ENCODE results near the gene LSM4. TPM values are rescaled to one million over a fixed set of nuclear protein-coding genes. Genes with fewer than 3 reads are reported as not detected.

Gene LSM4
- total RNA-seq, 2 experiments from 2014 or later = 156 to 181 TPM

GRCh38 chr19:18279266-18279515 is 43.7 kb downstream of the LSM4 start:
- DNase-seq = no peak
- peaks cover 53% of the 10 kb centered on the region for H3K4me1 Mint-ChIP-seq
- H3K27ac Mint-ChIP-seq = peak overlapping the region; percentile 97
- H3K4me3 Mint-ChIP-seq = peak overlapping the region; percentile 83
- peaks cover 54% of the 10 kb centered on the region for H3K36me3 Mint-ChIP-seq (ENCODE audit: low read depth)
- ChIA-PET CTCF (interaction anchor here (0.6 to 12.7 kb wide), 42 partner anchors 10 to 1018 kb away, joined by 3 to 229 read pairs (median 6); partner anchors contain the start of genes CCDC124, LSM4, PDE4C and PGPEP1), POLR2A (interaction anchor here (1.0 to 4.9 kb wide), 7 partner anchors 13 to 138 kb away, joined by 3 to 128 read pairs (median 37); partner anchors contain the start of gene LSM4)
- H3K9me3 Mint-ChIP-seq = no peaks in the 10 kb centered on the region
- H3K27me3 Mint-ChIP-seq = no peaks in the 10 kb centered on the region

- peaks cover 55% of the 10 kb centered on the region for H3K36me3 Mint-ChIP-seq (ENCODE audit: low read depth)
- peaks cover 52% of the 10 kb centered on the region for H3K4me1 Mint-ChIP-seq
- H3K27me3 Mint-ChIP-seq = no peaks in the 10 kb centered on the region
- POLR2A ChIA-PET = interaction anchor here (0.7 to 4.9 kb wide), 8 partner anchors 13 to 138 kb away, joined by 3 to 128 read pairs (median 32); partner anchors contain the start of gene LSM4
- no peaks in the 10 kb centered on the region for H3K9me3 Mint-ChIP-seq
- CTCF ChIA-PET = interaction anchor here (0.6 to 12.7 kb wide), 35 partner anchors 10 to 1017 kb away, joined by 3 to 229 read pairs (median 7); partner anchors contain the start of genes CCDC124, LSM4, PGPEP1 and RAB3A
- H3K27ac Mint-ChIP-seq = peak overlapping the region; percentile 97
- peak; percentile 64 for DNase-seq
- H3K4me3 Mint-ChIP-seq = peak overlapping the region; percentile 83
Observed at GRCh38 chr19:18278521-18279265, 44.2 kb downstream of the LSM4 start.

- Mint-ChIP-seq H3K27ac (no peak overlapping the region), H3K4me1 (peaks cover 36% of the 10 kb centered on the region), H3K4me3 (no peak overlapping the region), H3K9me3 (no peaks in the 10 kb centered on the region), H3K27me3 (no peaks in the 10 kb centered on the region), H3K36me3 (ENCODE audit: low read depth) (peaks cover 52% of the 10 kb centered on the region)
- CTCF ChIA-PET = interaction anchor here (1.1 to 12.7 kb wide), 6 partner anchors 19 to 114 kb away, joined by 3 to 162 read pairs (median 5); a partner anchor contains a TSS
- DNase-seq = peak; percentile 13
- POLR2A ChIA-PET = interaction anchor here (0.5 to 1.6 kb wide), 2 partner anchors 47 to 1471 kb away, joined by 3 to 4 read pairs; no protein-coding TSS in a partner anchor
Observed at GRCh38 chr19:18274781-18275356, 48.0 kb downstream of the LSM4 start.

- H3K27ac Mint-ChIP-seq = no peak within 1 kb of the TSS
- peak; percentile 44 for DNase-seq
- H3K9me3 Mint-ChIP-seq = no peaks in the 10 kb centered on the region
- no peaks in the 10 kb centered on the region for H3K27me3 Mint-ChIP-seq
- ChIA-PET POLR2A (interaction anchor here (0.7 to 1.6 kb wide), 2 partner anchors 47 to 54 kb away, joined by 3 to 4 read pairs; no protein-coding TSS in a partner anchor), CTCF (interaction anchor here (1.0 to 12.7 kb wide), 5 partner anchors 19 to 114 kb away, joined by 3 to 162 read pairs (median 6); a partner anchor contains a TSS)
- peaks cover 46% of the 10 kb centered on the region for H3K36me3 Mint-ChIP-seq (ENCODE audit: low read depth)
- peaks cover 35% of the 10 kb centered on the region for H3K4me1 Mint-ChIP-seq
- H3K4me3 Mint-ChIP-seq = no peak within 1 kb of the TSS
Observed at GRCh38 chr19:18274219-18274780, 48.6 kb downstream of the LSM4 start, which contains the start of gene IQCN. Gene IQCN, minus strand, starts transcription at chr19:18274452. Its CDS starts 4,974 bp downstream, at chr19:18269478.

- Mint-ChIP-seq H3K27me3 (no peaks in the 10 kb centered on the region), H3K9me3 (no peaks in the 10 kb centered on the region), H3K36me3 (ENCODE audit: low read depth) (peaks cover 44% of the 10 kb centered on the region), H3K4me1 (peaks cover 30% of the 10 kb centered on the region), H3K4me3 (no peak overlapping the region), H3K27ac (no peak overlapping the region)
- ChIA-PET POLR2A (interaction anchor here (0.7 kb wide), 1 partner anchor 55 kb away, joined by 3 read pairs; no protein-coding TSS in a partner anchor), CTCF (interaction anchor here (1.0 to 12.7 kb wide), 3 partner anchors 18 to 115 kb away, joined by 3 to 162 read pairs (median 6); a partner anchor contains a TSS)
- DNase-seq = no peak
Observed at GRCh38 chr19:18273561-18274218, 49.2 kb downstream of the LSM4 start.

GRCh38 chr19:18271433-18271841 is 51.4 kb downstream of the LSM4 start:
- Mint-ChIP-seq H3K36me3 (ENCODE audit: low read depth) (peaks cover 36% of the 10 kb centered on the region), H3K4me1 (peaks cover 18% of the 10 kb centered on the region), H3K9me3 (no peaks in the 10 kb centered on the region), H3K27me3 (no peaks in the 10 kb centered on the region), H3K4me3 (no peak overlapping the region), H3K27ac (no peak overlapping the region)
- DNase-seq = no peak
- ChIA-PET CTCF (interaction anchor here (0.6 to 12.7 kb wide), 8 partner anchors 8 to 140 kb away, joined by 3 to 162 read pairs (median 4); no protein-coding TSS in a partner anchor), POLR2A (interaction anchor here (0.7 kb wide), 1 partner anchor 260 kb away, joined by 4 read pairs; no protein-coding TSS in a partner anchor)

GRCh38 chr19:18270326-18270725 is 52.5 kb downstream of the LSM4 start:
- ChIA-PET CTCF (interaction anchor here (0.7 to 12.7 kb wide), 5 partner anchors 9 to 72 kb away, joined by 3 to 162 read pairs (median 4); no protein-coding TSS in a partner anchor), POLR2A (interaction anchor here (0.7 kb wide), 1 partner anchor 79 kb away, joined by 6 read pairs; no protein-coding TSS in a partner anchor)
- Mint-ChIP-seq H3K27me3 (no peaks in the 10 kb centered on the region), H3K9me3 (no peaks in the 10 kb centered on the region), H3K4me1 (peaks cover 16% of the 10 kb centered on the region), H3K27ac (no peak overlapping the region), H3K36me3 (ENCODE audit: low read depth) (peaks cover 37% of the 10 kb centered on the region), H3K4me3 (no peak overlapping the region)
- DNase-seq = no peak

GRCh38 chr19:18269070-18269723 is 53.7 kb downstream of the LSM4 start:
- Mint-ChIP-seq H3K27ac (peak overlapping the region; percentile 46), H3K36me3 (ENCODE audit: low read depth) (peaks cover 26% of the 10 kb centered on the region), H3K4me1 (peaks cover 5% of the 10 kb centered on the region), H3K4me3 (no peak overlapping the region), H3K9me3 (no peaks in the 10 kb centered on the region), H3K27me3 (no peaks in the 10 kb centered on the region)
- DNase-seq = no peak
- CTCF ChIA-PET = interaction anchor here (0.6 to 12.7 kb wide), 7 partner anchors 10 to 275 kb away, joined by 3 to 162 read pairs (median 4); no protein-coding TSS in a partner anchor
- POLR2A ChIA-PET = no interaction called here

- Mint-ChIP-seq H3K9me3 (no peaks in the 10 kb centered on the region), H3K4me1 (peaks cover 5% of the 10 kb centered on the region), H3K27ac (no peak overlapping the region), H3K4me3 (no peak overlapping the region), H3K27me3 (no peaks in the 10 kb centered on the region), H3K36me3 (ENCODE audit: low read depth) (peaks cover 21% of the 10 kb centered on the region)
- CTCF ChIA-PET = interaction anchor here (4.3 kb wide), 1 partner anchor 12 kb away, joined by 34 read pairs; no protein-coding TSS in a partner anchor
- no peak for DNase-seq
- POLR2A ChIA-PET = no interaction called here
Observed at GRCh38 chr19:18266771-18267686, 55.8 kb downstream of the LSM4 start.

- no peak for DNase-seq
- Mint-ChIP-seq H3K27ac (no peak overlapping the region), H3K27me3 (no peaks in the 10 kb centered on the region), H3K4me1 (peaks cover 5% of the 10 kb centered on the region), H3K4me3 (no peak overlapping the region), H3K36me3 (ENCODE audit: low read depth) (peaks cover 21% of the 10 kb centered on the region), H3K9me3 (no peaks in the 10 kb centered on the region)
- CTCF ChIA-PET = no interaction called here
- POLR2A ChIA-PET = no interaction called here
Observed at GRCh38 chr19:18265582-18265981, 57.3 kb downstream of the LSM4 start.

GRCh38 chr19:18264971-18265540 is 57.8 kb downstream of the LSM4 start:
- POLR2A ChIA-PET = no interaction called here

More at GRCh38 chr19:18264971-18265540, 57.8 kb downstream of the LSM4 start:
- peaks cover 5% of the 10 kb centered on the region for H3K4me1 Mint-ChIP-seq
- CTCF ChIA-PET = interaction anchor here (1.5 kb wide), 1 partner anchor 45 kb away, joined by 3 read pairs; no protein-coding TSS in a partner anchor
- H3K9me3 Mint-ChIP-seq = no peaks in the 10 kb centered on the region
- peaks cover 21% of the 10 kb centered on the region for H3K36me3 Mint-ChIP-seq (ENCODE audit: low read depth)
- H3K4me3 Mint-ChIP-seq = no peak overlapping the region
- no peak overlapping the region for H3K27ac Mint-ChIP-seq
- DNase-seq = no peak
- H3K27me3 Mint-ChIP-seq = no peaks in the 10 kb centered on the region
